ENCODE data around the gene TSTD1. TPM values are rescaled to one million over a fixed set of nuclear protein-coding genes. Genes with fewer than 3 reads are reported as not detected.

Gene TSTD1
- total and polyA plus RNA-seq, 10 of the 15 experiments (the other 5 are each of a cell fraction or from before 2014, with no cell fraction given), result 33.3 to 145 (median 89.4) TPM

DNA sequence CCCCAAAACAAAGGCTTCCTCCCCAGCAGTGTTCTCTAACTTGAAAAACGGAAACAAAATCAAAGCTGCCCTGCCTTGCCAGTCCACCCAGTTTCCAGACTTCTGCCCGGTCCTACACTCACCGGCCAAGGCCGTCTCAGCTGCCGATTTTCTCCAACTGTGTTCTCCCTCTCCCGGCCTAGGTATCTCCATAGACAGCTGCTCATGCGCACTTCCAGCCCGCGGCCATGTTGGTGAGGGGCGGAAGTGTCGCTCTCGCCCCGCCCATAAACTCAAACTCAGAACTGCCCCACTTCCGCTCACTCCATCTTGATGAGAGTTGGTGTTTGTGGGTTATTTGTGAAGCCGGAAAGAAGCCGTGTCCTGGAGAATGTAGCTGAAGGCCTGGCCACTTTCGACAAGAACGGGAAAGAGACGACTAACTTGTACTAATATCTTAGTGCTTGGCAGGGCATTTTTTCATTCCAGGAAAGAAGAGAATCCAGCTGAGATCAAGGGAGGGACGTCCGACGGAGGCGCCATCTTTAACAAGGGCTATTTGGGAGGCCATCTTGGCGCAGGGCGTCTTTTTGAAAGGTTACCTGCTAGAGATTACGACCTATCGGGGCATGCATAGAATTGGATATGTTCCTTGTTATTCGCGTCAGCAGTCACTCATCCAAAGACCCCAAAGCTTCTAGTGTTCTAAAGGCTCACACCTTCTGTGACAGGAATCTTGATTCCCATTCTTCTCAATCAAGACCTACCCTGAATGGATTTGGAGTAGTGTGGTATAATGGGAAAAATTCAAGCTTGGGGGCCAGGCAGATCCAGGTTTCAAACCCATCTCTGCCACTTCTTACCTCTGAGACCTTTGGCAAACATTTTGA is 7.2 kb upstream of the TSTD1 start, which contains the start of gene USF1 (continued):
- TF ChIP-seq, protein P1, sequence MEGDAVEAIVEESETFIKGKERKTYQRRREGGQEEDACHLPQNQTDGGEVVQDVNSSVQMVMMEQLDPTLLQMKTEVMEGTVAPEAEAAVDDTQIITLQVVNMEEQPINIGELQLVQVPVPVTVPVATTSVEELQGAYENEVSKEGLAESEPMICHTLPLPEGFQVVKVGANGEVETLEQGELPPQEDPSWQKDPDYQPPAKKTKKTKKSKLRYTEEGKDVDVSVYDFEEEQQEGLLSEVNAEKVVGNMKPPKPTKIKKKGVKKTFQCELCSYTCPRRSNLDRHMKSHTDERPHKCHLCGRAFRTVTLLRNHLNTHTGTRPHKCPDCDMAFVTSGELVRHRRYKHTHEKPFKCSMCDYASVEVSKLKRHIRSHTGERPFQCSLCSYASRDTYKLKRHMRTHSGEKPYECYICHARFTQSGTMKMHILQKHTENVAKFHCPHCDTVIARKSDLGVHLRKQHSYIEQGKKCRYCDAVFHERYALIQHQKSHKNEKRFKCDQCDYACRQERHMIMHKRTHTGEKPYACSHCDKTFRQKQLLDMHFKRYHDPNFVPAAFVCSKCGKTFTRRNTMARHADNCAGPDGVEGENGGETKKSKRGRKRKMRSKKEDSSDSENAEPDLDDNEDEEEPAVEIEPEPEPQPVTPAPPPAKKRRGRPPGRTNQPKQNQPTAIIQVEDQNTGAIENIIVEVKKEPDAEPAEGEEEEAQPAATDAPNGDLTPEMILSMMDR (IDR thresholded peaks at IDR 0.05 in 2 of 3, conservative IDR thresholded peaks at IDR 0.05 in 1 of 3; ENCODE audit: control insufficient read depth in 2 of 3, extremely low read depth in 1 of 3, insufficient read depth in 1 of 3, low read depth in 3 of 3, low read length in 3 of 3), result no peak
- TF ChIP-seq SREBF2 (IDR thresholded peaks at IDR 0.05; ENCODE audit: low read length), result no peak
- no peak for TF ChIP-seq EZH2 (IDR thresholded peaks at IDR 0.05; ENCODE audit: borderline replicate concordance, control insufficient read depth, low read depth, low read length)
- TF ChIP-seq POLR2A (IDR thresholded peaks at IDR 0.05; ENCODE audit: low read depth, low read length), result peak; percentile 90
- TF ChIP-seq MXI1 (IDR thresholded peaks at IDR 0.05; ENCODE audit: low read depth, low read length), result peak; percentile 28; the same call in 1 of the 2 replicates
- TF ChIP-seq, protein P2, sequence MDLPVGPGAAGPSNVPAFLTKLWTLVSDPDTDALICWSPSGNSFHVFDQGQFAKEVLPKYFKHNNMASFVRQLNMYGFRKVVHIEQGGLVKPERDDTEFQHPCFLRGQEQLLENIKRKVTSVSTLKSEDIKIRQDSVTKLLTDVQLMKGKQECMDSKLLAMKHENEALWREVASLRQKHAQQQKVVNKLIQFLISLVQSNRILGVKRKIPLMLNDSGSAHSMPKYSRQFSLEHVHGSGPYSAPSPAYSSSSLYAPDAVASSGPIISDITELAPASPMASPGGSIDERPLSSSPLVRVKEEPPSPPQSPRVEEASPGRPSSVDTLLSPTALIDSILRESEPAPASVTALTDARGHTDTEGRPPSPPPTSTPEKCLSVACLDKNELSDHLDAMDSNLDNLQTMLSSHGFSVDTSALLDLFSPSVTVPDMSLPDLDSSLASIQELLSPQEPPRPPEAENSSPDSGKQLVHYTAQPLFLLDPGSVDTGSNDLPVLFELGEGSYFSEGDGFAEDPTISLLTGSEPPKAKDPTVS (IDR thresholded peaks at IDR 0.05; ENCODE audit: low read depth, low read length), result no peak
- TF ChIP-seq, protein P3, sequence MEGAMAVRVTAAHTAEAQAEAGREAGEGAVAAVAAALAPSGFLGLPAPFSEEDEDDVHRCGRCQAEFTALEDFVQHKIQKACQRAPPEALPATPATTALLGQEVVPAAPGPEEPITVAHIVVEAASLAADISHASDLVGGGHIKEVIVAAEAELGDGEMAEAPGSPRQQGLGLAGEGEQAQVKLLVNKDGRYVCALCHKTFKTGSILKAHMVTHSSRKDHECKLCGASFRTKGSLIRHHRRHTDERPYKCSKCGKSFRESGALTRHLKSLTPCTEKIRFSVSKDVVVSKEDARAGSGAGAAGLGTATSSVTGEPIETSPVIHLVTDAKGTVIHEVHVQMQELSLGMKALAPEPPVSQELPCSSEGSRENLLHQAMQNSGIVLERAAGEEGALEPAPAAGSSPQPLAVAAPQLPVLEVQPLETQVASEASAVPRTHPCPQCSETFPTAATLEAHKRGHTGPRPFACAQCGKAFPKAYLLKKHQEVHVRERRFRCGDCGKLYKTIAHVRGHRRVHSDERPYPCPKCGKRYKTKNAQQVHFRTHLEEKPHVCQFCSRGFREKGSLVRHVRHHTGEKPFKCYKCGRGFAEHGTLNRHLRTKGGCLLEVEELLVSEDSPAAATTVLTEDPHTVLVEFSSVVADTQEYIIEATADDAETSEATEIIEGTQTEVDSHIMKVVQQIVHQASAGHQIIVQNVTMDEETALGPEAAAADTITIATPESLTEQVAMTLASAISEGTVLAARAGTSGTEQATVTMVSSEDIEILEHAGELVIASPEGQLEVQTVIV (IDR thresholded peaks at IDR 0.05; ENCODE audit: borderline replicate concordance, partially characterized antibody), result peak; percentile 56
- no peak for TF ChIP-seq IRF4 (IDR thresholded peaks at IDR 0.05; ENCODE audit: low read depth, low read length)
- no peak; the same call in 1 of the 2 replicates for TF ChIP-seq DPF2 (IDR thresholded peaks at IDR 0.05)
- no peak for TF ChIP-seq TCF7 (IDR thresholded peaks at IDR 0.05; ENCODE audit: borderline replicate concordance)
- TF ChIP-seq TBL1XR1 (IDR thresholded peaks at IDR 0.05; ENCODE audit: low read depth, low read length), result no peak; the same call in 1 of the 2 replicates
- TF ChIP-seq ZNF217 (IDR thresholded peaks at IDR 0.05), result no peak; the same call in 1 of the 2 replicates
- no peak for TF ChIP-seq IRF5 (IDR thresholded peaks at IDR 0.05; ENCODE audit: borderline replicate concordance)
- no peak for TF ChIP-seq ZNF274 (IDR thresholded peaks at IDR 0.05; ENCODE audit: insufficient read depth, insufficient read length)
- peak; percentile 42 for TF ChIP-seq MEF2B (IDR thresholded peaks at IDR 0.05; ENCODE audit: partially characterized antibody, poor library complexity, severe bottlenecking)
- TF ChIP-seq, protein P4, sequence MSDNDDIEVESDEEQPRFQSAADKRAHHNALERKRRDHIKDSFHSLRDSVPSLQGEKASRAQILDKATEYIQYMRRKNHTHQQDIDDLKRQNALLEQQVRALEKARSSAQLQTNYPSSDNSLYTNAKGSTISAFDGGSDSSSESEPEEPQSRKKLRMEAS (IDR thresholded peaks at IDR 0.05; ENCODE audit: low read depth, low read length), result no peak
- TF ChIP-seq ZNF24 (IDR thresholded peaks at IDR 0.05), result no peak
- no peak for TF ChIP-seq REST (IDR thresholded peaks at IDR 0.05; ENCODE audit: low read depth, low read length)
